ENCODE data around the gene TNC.

Gene TNC

DNA sequence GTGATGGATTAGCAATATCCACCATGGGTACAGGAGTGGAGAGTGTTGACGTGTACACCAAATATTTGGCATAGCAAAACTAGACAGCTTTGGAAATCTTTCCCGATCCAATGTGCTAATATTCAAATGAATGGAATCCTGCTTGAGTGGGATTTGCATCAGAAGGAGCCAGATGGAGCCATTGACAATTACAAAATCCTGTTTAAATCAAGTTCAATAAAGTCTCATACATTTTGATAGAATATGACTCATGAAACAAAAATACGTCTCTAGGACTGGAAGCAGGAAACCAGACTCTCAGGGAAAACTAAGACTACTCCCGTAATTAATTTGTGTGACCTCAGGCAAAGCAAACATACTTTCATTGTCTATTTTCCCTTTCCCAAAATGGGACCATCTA, 13.0 kb downstream of the TNC start:
- no peak for DNase-seq

DNA sequence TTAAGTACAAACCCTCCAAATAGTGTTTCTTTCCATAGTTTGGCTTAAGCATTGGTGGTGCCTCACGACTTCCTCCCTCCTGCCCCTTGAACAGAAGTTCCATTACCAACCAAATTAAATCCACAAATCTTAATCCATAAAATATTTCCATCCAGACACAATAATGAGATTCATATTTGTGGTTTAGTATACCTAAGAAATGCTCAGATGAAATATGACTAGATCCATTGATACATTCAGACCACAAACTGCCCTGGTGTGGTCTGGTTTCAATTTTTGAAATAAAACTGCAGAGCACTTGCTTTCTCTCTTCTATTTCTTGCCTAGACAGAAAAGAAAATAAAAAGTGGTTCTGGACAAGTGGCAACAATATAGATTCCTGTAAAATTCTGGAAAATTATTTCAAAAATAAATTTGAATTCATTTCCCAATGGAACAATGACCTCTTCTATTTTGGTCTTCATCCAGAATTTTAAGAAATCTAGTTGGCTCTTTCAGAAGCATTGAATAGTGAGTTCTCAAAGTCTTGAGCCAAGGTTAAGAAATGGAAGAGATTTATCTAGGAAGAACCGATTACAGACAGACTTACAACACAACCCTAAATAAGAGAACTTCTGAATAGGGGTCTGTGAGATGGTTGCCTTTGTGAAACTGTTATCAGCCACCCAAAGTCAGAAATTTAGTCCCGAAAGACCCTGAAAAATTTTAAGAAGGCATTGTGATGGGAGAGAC, 14.0 kb downstream of the TNC start:
- no peak for DNase-seq

DNA sequence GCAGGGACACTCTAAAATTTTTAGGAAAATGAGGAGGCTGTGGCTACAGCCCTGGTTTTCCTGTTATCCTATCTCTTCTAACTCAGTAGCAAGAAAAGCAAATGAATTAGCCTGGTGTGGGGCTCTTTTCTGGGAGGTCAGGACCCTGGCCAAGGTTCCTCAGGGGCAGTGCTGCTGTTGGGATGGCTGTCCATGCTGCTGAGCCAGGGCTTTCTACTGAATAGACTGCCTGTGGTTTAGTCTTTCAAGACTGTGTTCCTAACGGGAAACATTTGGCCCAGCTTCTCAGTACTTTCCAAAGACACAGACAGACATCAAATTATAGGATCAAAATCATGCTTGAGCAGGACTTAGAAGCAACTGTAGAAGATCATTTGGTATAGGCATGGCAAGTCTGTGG, 18.1 kb downstream of the TNC start:
- peak in 26 of 58 donors; percentile 6 to 72 (median 32) for DNase-seq

DNA sequence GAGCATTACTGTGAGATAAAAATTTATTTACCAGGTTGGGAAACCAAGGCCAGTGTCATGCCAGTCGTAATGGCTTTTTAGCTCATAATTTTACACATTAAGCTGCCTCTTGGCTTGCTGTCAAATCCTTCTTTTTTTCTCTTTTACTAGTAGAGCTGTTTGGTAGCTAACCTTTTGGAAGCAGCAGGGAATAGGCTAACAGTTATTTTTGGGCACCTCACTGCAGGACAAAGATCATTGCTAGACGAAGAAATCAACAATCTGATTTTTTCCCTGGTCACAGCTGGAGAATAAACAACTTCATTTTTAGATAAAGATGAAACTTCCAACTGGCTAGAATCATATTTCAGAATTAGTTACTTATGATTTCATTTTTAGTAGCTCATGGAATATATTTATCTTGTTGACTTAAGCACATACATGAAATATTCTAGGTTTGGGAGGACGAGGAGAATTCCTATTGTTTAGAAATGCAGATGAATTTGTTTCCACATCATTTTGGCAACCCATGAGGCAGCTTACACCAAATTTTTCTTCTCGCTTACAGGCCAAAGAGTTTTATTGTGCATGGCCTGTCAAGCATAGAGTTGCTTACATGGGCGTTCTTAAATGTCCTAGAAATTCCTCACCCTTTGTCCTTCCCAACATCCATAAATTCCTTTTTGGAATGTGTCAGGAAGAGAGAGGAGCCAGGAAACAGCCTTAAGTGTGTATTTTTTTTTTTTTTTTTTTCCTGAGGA, 19.6 kb downstream of the TNC start:
- no peak for DNase-seq

GRCh38 chr9:115093520-115093919, 24.4 kb downstream of the TNC start:
- peak in 1 of 58 donors; percentile 10 for DNase-seq

DNA sequence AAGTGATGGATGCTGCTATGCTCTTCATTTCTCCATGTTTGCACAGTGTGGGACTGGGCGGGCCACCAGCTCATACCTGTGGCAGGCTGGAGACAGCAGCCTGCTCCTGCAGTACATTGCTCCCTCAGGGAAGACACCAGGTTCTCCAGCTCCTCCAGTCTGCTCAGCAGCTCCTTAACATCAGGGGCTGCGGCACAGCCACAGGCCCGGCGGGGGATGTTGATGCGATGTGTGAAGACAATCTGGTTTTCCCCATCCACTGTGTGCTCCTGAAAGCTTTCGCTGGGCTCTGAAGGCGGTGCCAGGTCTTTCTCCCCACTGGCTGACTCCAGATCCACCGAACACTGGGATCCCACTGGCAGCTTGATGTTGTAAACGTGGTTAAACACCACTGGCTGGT, 27.5 kb downstream of the TNC start:
- DNase-seq, result no peak

DNA sequence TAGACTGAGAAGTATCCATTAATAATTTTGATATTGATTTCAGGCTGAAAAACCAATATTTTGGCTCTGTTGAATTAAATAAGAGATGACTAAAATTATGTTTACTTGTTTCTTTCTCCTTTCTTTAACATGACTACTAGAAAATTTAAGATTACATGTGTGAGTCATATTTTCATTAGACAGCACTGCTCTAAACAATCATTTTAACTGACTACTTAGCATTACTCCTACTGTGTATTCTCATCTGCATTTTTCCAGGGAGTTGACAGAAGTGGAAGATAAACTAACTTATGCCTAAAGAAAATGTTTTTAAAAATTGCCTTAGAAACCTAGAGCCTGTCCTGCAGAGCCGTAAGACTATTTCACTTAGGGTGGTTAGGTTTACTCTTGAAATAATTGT, 29.1 kb downstream of the TNC start:
- no peak for DNase-seq

DNA sequence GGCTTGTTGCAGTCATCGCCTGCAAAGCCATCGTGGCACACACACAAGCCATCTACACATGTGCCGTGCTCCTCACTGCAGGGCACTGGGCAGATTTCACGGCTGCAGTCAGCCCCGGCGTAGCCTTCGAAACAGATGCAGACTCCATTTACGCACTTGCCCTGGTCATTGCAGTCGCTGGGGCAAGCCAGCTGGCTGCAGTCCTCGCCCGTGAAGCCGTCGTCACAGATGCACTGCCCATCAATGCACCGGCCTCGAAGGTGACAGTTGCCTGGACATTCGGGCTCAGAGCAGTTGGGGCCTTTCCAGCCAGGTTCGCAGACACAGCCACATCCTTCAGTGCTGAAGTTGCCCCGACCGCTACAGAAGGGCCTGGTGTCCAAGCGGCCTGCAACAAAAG, 31.1 kb downstream of the TNC start:
- no peak for DNase-seq

DNA sequence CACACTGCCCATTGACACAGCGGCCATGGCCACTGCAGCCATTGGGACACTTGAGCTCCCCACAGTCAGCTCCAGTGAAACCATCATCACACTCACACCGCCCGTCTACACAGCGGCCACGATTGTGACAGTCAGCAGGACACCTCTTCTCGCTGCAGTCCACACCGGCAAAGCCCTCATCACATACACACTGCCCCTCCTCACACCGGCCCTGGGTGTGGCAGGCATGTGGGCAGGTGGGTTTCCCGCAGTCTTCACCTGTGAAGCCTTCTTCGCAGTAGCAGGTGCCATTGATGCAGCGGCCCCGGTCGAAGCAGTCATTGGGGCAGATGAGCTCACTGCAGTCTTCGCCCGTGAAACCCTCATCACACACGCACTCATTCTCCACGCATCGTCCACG, 31.5 kb downstream of the TNC start:
- DNase-seq, result no peak

DNA sequence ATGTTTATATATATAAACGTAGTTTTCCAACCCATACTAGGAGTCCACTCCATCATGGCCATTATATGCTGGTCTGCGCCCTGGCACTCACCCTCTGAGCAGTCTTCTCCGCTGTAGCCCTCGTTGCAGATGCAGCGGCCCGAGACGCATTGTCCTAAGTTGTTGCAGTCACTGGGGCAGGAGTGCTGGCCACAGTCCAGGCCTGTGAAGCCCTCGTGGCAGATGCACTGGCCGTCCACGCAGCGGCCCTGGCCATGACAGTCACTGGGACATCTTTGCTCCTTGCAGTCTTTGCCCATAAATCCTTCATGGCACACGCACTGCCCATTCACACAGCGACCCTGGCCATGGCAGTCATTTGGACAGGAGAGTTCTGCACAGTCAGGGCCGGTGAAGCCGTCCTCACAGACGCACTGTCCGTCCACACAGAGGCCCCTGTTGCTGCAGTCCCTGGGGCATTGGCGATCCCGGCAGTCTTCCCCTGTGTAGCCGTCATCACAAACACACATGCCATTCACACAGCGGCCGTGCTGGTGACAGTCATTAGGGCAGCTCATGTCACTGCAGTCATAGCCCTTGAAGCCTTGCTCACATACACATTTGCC, 32.1 kb downstream of the TNC start:
- DNase-seq, result peak in 3 of 58 donors; percentile 12 to 21 (median 12)

DNA sequence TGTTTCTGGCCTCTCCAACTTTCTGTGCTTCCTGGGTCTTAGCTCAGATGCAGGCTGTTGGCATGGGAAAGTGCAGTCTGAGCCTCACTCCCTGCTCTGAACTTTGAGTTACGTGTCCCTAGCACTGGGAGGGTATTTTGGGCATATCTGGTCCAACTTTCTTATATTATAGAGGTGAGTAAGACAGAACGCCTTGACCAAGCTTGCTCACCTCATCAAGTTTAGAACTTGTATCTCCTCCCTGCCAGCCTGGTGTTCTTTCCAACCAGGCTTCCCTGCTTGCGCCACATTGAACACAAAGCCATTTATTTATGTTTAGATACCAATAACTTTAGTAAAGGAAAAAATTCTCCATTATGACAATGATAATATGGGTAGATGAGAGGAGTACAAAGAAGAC, 33.2 kb downstream of the TNC start:
- DNase-seq, result no peak

GRCh38 chr9:115084157-115084556, 33.8 kb downstream of the TNC start:
- DNase-seq, result no peak

DNA sequence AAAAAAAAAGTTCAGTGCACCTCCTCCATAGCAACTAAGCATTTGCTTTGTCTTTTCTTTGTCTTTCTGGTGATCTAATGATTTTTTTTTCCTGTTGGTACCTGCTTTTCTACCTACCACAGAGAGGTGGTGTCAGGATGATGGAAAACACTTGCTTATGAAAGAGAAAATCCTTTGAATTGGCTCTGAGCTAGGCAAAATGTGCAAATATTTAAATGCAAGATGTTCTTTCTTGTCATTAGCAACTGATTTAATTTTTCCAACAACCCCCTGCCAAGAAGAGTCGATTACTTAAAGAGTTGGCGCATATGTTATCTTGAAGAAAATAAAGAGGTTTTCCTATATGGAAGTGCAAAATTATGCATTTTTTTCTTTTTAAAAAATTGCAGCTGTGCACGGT, 37.7 kb downstream of the TNC start:
- no peak for DNase-seq

DNA sequence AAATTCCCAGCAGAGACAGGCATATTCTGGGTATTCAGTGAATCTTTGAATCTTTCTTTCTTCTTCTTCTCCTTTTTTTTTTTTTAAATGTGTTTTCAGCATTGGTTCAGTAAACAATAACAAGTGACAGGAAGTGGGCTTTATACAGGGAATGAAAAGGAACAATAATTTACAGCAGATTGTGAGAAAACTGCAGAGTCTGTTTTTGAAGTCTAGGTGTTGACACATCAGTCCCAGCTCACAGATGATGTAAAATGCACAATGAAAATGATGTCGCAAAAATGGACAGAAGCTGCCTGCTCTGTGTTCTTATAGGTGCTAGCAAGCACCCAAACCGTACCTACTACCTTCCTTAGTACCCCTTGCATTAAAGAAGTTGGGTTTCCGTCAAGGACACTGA, 38.8 kb downstream of the TNC start:
- no peak for DNase-seq

- DNase-seq, result no peak
These were observed 44.5 kb downstream of the TNC start for GRCh38 chr9:115073456-115073855.

DNA sequence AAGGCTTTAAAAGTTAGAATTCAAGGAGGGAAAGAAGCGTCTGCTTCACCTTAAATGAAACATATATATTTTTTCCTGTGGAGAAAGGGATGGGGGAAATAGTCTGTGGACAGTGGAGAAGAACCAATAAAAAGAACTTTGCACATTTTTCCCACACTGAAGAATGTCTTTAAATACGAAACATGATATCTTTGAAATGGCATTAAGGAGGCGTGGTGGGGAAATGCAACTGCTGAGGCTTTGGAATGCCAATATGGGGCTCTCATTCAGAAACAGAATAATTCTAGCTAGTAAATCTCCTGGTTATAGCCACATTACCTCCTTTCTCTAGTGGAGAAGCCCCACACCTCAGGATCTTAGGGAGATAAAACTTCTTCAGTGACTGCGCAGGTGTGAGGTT, 46.8 kb downstream of the TNC start:
- DNase-seq, result no peak

- no peak for DNase-seq
These were observed 48.2 kb downstream of the TNC start for GRCh38 chr9:115069771-115070170.

DNA sequence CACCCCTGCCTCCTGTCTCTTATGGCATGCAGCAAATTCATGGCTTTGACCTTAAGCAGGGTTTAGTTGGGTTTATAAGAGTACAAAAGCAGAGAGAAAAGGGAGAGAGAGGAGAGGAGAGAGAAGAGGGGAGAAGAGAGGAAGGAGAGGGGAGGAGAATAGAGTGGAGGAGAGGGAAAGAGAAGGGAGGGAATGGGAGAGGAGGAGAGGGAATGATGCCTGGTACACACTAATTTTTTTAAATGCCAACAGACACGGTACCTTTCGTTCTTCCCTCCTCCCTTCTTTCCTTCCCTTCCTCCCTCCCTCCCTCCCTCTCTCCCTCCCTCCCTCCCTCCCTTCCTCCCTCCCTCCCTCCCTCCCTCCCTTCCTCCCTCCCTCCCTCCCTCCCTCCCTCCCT, 48.7 kb downstream of the TNC start:
- DNase-seq, result no peak

GRCh38 chr9:115068031-115068430, 49.9 kb downstream of the TNC start:
- no peak for DNase-seq

- peak in 1 of 58 donors; percentile 39 for DNase-seq
These were observed 54.7 kb downstream of the TNC start for GRCh38 chr9:115063058-115063845.

DNA sequence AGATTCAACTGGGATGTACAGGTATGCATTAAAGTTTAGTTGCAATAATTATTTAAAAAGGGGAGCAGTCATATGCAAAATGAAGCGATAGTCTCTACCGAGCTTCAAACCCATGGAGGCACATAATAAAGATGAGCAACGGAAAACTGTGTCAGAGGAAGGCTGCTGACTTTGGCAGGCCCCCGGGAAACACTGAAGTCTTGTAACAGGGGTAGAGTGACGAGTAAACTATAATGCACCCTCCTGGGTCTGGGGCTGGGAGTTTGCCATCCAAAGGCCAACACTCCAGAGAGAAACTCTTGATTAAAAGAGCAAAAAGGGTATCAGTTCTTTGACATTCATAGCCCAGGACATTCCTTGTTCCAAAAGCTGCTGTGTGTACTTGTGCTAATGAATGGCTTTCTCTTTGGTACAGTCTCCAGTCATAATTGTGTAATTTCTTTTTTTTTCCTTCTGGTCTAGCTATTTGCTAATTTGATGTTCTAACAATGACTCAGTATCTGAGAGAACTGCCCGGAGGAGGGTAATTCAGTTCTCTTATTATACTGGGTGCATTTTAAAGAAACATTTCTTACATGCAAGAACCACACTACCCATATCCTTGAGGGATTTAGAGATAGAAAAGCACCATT, 59.2 kb downstream of the TNC start:
- no peak for DNase-seq
